ENCODE results near the gene LRRFIP1. TPM values are rescaled to one million over a fixed set of nuclear protein-coding genes. Genes with fewer than 3 reads are reported as not detected.

The LRRFIP1 gene
- total and polyA plus RNA-seq, 2 of the 13 experiments (the other 11 are each of a cell fraction or from before 2014, with no cell fraction given), result 15.9 to 40.5 TPM

DNA sequence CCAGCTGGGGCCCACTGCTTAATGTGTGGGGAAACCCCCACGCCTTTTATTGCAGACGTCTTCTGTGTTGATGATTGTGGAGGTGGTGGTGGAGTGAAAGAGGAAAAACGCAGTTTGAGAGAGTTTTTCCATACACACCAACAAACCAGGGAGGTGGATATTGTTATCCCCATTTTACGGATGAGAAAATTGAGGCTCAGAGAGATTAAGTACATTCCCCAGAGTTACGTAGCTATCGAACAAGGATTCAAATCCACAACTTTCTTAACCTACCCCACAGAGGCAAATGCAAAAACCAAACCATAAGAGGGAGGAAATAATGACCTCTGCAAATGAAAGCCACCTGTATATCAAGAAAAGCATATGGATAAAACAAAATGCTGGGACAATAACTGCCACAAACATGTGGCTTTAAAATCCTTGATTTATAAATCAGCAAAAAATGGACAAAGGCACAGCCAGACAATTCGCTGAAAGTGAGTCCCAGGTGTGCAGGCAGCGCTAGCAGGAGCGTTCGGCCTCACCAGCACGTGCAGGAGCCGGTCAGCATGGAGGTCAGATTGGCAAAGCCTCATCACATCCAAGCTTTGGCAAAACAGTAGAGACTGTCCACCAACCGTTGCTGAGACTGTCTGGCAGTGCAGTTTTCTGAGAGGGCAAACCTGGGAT, 24.2 kb upstream of the LRRFIP1 start:
- Histone ChIP-seq H3K27me3 (ENCODE audit: control insufficient read depth in 1 of 2, insufficient read depth in 2 of 2, low read length in 2 of 2) (peaks cover 5 to 6% of the 10 kb centered on the region in 2 experiments; a peak in 4 of 5 replicates), H3K36me3 (replicated peaks in 1 of 2; ENCODE audit: control insufficient read depth in 1 of 2, insufficient read depth in 2 of 2, low read length in 2 of 2) (no peaks in the 10 kb centered on the region), H2AFZ (ENCODE audit: low read length) (peak overlapping the region; percentile 8), H3K4me1 (ENCODE audit: insufficient read depth, low read length) (peaks cover 76% of the 10 kb centered on the region), H3K9ac (ENCODE audit: insufficient read depth, low read depth, low read length) (no peak overlapping the region), H3K27ac (ENCODE audit: extremely low read length, insufficient read depth, low read length) (no peak overlapping the region), H3K4me3 (replicated peaks in 1 of 3; ENCODE audit: insufficient read depth in 1 of 3, low read depth in 2 of 3, low read length in 3 of 3) (peak overlapping the region in 1 of 3 experiments; percentile 14; a peak in 1 of 6 replicates), H4K20me1 (ENCODE audit: insufficient read depth, low read length) (no peaks in the 10 kb centered on the region), H3K9me3 (ENCODE audit: low read length) (no peaks in the 10 kb centered on the region), H3K79me2 (ENCODE audit: insufficient read depth, low read length) (peaks cover 7% of the 10 kb centered on the region), H3K4me2 (ENCODE audit: low read depth, low read length) (peak overlapping the region; percentile 57)
- in situ Hi-C loops (cut with HindIII; ENCODE audit: extremely low pct_ligation_motif_present, low pct_unique_long_range_greater_than_20kb) (loop anchor here (5.0 kb wide), 1 partner anchor 139 kb away; no protein-coding TSS in a partner anchor), intact Hi-C loops (cut with micrococcal nuclease; ENCODE audit: unreplicated experiment) (no loop called here)
- FAIRE-seq (no peak), DNase-seq (ENCODE audit: low spot score) (no peak), ATAC-seq (no peak)
- BruUV-seq (replicated peaks), result no TSS peak
- 66% methylated on average over 13 of the region's 13 CpGs for WGBS (ENCODE audit: low lambda C conversion rate)
- CTCF ChIA-PET (ENCODE audit: low intra/inter-chr PET ratio, low total read pairs), result interaction anchor here (2.8 kb wide), 1 partner anchor 141 kb away, joined by 22 read pairs; no protein-coding TSS in a partner anchor
- POLR2A ChIA-PET, result no interaction called here
- TF ChIP-seq KDM2A (CRISPR knock-in tag; IDR thresholded peaks at IDR 0.05; ENCODE audit: borderline replicate concordance, low read depth), result peak; percentile 20; the same call in 1 of the 2 replicates
- TF ChIP-seq, protein P1, sequence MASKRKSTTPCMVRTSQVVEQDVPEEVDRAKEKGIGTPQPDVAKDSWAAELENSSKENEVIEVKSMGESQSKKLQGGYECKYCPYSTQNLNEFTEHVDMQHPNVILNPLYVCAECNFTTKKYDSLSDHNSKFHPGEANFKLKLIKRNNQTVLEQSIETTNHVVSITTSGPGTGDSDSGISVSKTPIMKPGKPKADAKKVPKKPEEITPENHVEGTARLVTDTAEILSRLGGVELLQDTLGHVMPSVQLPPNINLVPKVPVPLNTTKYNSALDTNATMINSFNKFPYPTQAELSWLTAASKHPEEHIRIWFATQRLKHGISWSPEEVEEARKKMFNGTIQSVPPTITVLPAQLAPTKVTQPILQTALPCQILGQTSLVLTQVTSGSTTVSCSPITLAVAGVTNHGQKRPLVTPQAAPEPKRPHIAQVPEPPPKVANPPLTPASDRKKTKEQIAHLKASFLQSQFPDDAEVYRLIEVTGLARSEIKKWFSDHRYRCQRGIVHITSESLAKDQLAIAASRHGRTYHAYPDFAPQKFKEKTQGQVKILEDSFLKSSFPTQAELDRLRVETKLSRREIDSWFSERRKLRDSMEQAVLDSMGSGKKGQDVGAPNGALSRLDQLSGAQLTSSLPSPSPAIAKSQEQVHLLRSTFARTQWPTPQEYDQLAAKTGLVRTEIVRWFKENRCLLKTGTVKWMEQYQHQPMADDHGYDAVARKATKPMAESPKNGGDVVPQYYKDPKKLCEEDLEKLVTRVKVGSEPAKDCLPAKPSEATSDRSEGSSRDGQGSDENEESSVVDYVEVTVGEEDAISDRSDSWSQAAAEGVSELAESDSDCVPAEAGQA (IDR thresholded peaks at IDR 0.05; ENCODE audit: low read depth), result 0 out of 2 replicates have a peak, but pooled peaks have one; percentile 10
- TF ChIP-seq, protein P1 (CRISPR knock-in tag; IDR thresholded peaks at IDR 0.05; ENCODE audit: borderline replicate concordance), result no peak
- peak; percentile 95; the same call in 1 of the 2 replicates for TF ChIP-seq ZBTB38 (CRISPR knock-in tag; IDR thresholded peaks at IDR 0.05)
- TF ChIP-seq, protein P2, sequence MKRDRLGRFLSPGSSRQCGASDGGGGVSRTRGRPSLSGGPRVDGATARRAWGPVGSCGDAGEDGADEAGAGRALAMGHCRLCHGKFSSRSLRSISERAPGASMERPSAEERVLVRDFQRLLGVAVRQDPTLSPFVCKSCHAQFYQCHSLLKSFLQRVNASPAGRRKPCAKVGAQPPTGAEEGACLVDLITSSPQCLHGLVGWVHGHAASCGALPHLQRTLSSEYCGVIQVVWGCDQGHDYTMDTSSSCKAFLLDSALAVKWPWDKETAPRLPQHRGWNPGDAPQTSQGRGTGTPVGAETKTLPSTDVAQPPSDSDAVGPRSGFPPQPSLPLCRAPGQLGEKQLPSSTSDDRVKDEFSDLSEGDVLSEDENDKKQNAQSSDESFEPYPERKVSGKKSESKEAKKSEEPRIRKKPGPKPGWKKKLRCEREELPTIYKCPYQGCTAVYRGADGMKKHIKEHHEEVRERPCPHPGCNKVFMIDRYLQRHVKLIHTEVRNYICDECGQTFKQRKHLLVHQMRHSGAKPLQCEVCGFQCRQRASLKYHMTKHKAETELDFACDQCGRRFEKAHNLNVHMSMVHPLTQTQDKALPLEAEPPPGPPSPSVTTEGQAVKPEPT (CRISPR knock-in tag; IDR thresholded peaks at IDR 0.05; ENCODE audit: low read depth), result peak; percentile 47; the same call in 1 of the 2 replicates
- TF ChIP-seq, protein P3, sequence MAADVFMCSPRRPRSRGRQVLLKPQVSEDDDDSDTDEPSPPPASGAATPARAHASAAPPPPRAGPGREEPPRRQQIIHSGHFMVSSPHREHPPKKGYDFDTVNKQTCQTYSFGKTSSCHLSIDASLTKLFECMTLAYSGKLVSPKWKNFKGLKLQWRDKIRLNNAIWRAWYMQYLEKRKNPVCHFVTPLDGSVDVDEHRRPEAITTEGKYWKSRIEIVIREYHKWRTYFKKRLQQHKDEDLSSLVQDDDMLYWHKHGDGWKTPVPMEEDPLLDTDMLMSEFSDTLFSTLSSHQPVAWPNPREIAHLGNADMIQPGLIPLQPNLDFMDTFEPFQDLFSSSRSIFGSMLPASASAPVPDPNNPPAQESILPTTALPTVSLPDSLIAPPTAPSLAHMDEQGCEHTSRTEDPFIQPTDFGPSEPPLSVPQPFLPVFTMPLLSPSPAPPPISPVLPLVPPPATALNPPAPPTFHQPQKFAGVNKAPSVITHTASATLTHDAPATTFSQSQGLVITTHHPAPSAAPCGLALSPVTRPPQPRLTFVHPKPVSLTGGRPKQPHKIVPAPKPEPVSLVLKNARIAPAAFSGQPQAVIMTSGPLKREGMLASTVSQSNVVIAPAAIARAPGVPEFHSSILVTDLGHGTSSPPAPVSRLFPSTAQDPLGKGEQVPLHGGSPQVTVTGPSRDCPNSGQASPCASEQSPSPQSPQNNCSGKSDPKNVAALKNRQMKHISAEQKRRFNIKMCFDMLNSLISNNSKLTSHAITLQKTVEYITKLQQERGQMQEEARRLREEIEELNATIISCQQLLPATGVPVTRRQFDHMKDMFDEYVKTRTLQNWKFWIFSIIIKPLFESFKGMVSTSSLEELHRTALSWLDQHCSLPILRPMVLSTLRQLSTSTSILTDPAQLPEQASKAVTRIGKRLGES (CRISPR knock-in tag; IDR thresholded peaks at IDR 0.05; ENCODE audit: borderline replicate concordance), result no peak
- TF ChIP-seq, protein P4, sequence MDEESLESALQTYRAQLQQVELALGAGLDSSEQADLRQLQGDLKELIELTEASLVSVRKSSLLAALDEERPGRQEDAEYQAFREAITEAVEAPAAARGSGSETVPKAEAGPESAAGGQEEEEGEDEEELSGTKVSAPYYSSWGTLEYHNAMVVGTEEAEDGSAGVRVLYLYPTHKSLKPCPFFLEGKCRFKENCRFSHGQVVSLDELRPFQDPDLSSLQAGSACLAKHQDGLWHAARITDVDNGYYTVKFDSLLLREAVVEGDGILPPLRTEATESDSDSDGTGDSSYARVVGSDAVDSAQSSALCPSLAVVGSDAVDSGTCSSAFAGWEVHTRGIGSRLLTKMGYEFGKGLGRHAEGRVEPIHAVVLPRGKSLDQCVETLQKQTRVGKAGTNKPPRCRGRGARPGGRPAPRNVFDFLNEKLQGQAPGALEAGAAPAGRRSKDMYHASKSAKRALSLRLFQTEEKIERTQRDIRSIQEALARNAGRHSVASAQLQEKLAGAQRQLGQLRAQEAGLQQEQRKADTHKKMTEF (CRISPR knock-in tag; IDR thresholded peaks at IDR 0.05), result peak; percentile 36; the same call in 1 of the 2 replicates

All from HepG2 (cell line).